ENCODE data around the gene SOS1. TPM values are rescaled to one million over a fixed set of nuclear protein-coding genes. Genes with fewer than 3 reads are reported as not detected.

The SOS1 gene
- polyA plus RNA-seq, 1 of the 3 experiments (the other 2 are of a cell fraction), result 12.8 TPM

GRCh38 chr2:39124000-39124745 lies 3.3 kb upstream of the SOS1 start:
- Histone ChIP-seq H3K9me2 (no peaks in the 10 kb centered on the region), H3K4me3 (ENCODE audit: low read depth in 2 of 2, low read length in 1 of 2) (peak overlapping the region; percentile 87 to 89), H2AFZ (ENCODE audit: low read depth) (peak overlapping the region; percentile 96), H3K27ac (ENCODE audit: low read depth in 2 of 2, low read length in 1 of 2) (peak overlapping the region; percentile 70 to 97), H3K4me1 (ENCODE audit: control insufficient read depth in 1 of 2, insufficient read depth in 2 of 2, low read depth in 1 of 2, low read length in 1 of 2) (peaks cover 6 to 34% of the 10 kb centered on the region in 2 experiments; a peak in 3 of 4 replicates), H3K9me3 (no peaks in the 10 kb centered on the region), H3K27me3 (ENCODE audit: insufficient read depth) (no peaks in the 10 kb centered on the region), H3F3A (replicated peaks; ENCODE audit: insufficient read depth) (peaks cover 7% of the 10 kb centered on the region), H4K20me1 (ENCODE audit: insufficient read depth) (peaks cover 8% of the 10 kb centered on the region; the same call in 1 of the 2 replicates), H3K9ac (peak overlapping the region; percentile 75), H3K79me2 (ENCODE audit: insufficient read depth) (peaks cover 10% of the 10 kb centered on the region), H3K36me3 (replicated peaks in 1 of 2; ENCODE audit: control insufficient read depth in 1 of 2, insufficient read depth in 2 of 2, low read length in 1 of 2) (no peaks in the 10 kb centered on the region), H3K4me2 (peak overlapping the region; percentile 89)
- whole genome bisulfite sequencing (ENCODE audit: low lambda C conversion rate), result 2% methylated on average over 46 of the region's 58 CpGs
- CTCF ChIA-PET, result interaction anchor here (0.6 to 8.1 kb wide), 25 partner anchors 10 to 195 kb away, joined by 3 to 76 read pairs (median 3); no protein-coding TSS in a partner anchor
- DNase-seq, result peak; percentile 95
- TF ChIP-seq MAX (IDR thresholded peaks at IDR 0.05; ENCODE audit: low read depth) (peak; percentile 79), REST (IDR thresholded peaks at IDR 0.05; ENCODE audit: low read depth, low read length) (peak; percentile 60), GABPA (IDR thresholded peaks at IDR 0.05; ENCODE audit: low read depth) (peak; percentile 86), RAD21 (IDR thresholded peaks at IDR 0.05; ENCODE audit: low read length) (peak; percentile 41; the same call in 1 of the 2 replicates), EP300 (IDR thresholded peaks at IDR 0.05; ENCODE audit: borderline replicate concordance in 1 of 2, low read depth in 1 of 2, low read length in 1 of 2) (peak in 1 of 2 experiments; percentile 48; a peak in 1 of 4 replicates), YY1 (IDR thresholded peaks at IDR 0.05; ENCODE audit: low read depth) (peak; percentile 78), TAF1 (IDR thresholded peaks at IDR 0.05; ENCODE audit: borderline replicate concordance, low read depth, low read length) (peak; percentile 82), RFX5 (IDR thresholded peaks at IDR 0.05; ENCODE audit: low read length) (peak; percentile 64), CHD2 (IDR thresholded peaks at IDR 0.05; ENCODE audit: low read length, partially characterized antibody) (peak; percentile 90), ZBTB33 (IDR thresholded peaks at IDR 0.05; ENCODE audit: borderline replicate concordance, low read depth) (no peak), NFIC (IDR thresholded peaks at IDR 0.05; ENCODE audit: borderline replicate concordance) (no peak), FOSL2 (IDR thresholded peaks at IDR 0.05; ENCODE audit: borderline replicate concordance, low read depth) (no peak), CTCF (IDR thresholded peaks at IDR 0.05) (peak; percentile 68), SMC3 (IDR thresholded peaks at IDR 0.05; ENCODE audit: low read depth, low read length) (peak; percentile 51; the same call in 1 of the 2 replicates), POLR2AphosphoS5 (IDR thresholded peaks at IDR 0.05; ENCODE audit: low read depth, low read length) (peak; percentile 97), MXI1 (IDR thresholded peaks at IDR 0.05; ENCODE audit: low read depth, low read length) (peak; percentile 96), NRF1 (IDR thresholded peaks at IDR 0.05; ENCODE audit: low read depth, low read length) (peak; percentile 98), SIN3A (IDR thresholded peaks at IDR 0.05; ENCODE audit: borderline replicate concordance, low read depth, low read length) (peak; percentile 88; the same call in 1 of the 2 replicates), ELF1 (IDR thresholded peaks at IDR 0.05) (peak; percentile 68; the same call in 1 of the 2 replicates), USF1 (IDR thresholded peaks at IDR 0.05; ENCODE audit: borderline replicate concordance, low read depth) (no peak; the same call in 1 of the 2 replicates), IRF3 (IDR thresholded peaks at IDR 0.05; ENCODE audit: low read depth, low read length) (no peak)
- POLR2A ChIA-PET, result interaction anchor here (0.6 to 1.5 kb wide), 5 partner anchors 15 to 120 kb away, joined by 3 to 6 read pairs (median 4); partner anchors contain the start of gene CDKL4
